HG02610 (cell line): ENCODE data around the gene INSYN2B.
"Not testable (repeated sequence)": the region's sequence is repeated elsewhere in the genome, so short reads cannot be mapped to it uniquely, and the experiment has no call there.

ENCODE experiments used
- ATAC-seq: cut with Tn5 transposase; IDR thresholded peaks from one replicate; pipeline ENCODE4 v1.9.1; 2021; ENCODE audit warnings: mild to moderate bottlenecking, moderate library complexity; ENCODE audit not compliant: unreplicated experiment

INSYN2B gene

DNA sequence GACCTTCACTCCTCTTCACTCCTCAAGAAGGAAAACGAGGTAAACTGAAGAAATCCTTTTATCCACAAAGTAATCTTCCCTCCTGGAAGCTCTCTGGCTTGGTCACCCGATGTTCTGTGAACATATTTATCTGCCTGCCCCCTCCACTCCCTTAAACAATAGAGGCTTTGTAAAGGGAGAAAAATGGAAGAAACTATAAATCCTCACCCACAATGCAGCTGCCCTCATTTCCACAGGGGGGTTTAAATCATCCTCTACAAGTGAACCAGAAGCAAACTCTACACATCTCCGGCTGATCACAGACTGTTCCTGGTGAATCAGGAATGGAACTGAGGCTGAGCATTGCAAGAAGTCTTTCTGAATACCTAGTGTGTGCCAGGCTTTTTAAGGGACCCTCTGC is 7.2 kb downstream of the INSYN2B start:
- ATAC-seq, result no peak

DNA sequence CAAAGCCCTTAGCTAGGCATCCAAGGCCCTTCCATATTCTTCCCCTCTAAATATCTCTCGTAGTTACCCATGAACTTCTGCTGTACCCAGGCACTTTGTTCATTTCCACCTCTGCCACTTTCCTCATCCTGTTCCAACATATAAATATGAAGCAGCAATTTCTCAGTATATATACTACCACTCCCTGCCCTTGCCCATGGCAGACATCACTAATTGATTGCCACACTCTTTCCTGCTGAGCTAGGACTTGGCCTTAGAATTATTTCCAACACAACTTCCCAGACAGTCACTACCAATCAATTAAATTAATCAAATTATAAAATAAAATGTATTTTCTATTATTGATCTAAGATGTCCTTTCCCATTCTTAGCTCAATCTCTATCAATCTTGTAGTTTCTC is 8.5 kb downstream of the INSYN2B start:
- ATAC-seq, result no peak

DNA sequence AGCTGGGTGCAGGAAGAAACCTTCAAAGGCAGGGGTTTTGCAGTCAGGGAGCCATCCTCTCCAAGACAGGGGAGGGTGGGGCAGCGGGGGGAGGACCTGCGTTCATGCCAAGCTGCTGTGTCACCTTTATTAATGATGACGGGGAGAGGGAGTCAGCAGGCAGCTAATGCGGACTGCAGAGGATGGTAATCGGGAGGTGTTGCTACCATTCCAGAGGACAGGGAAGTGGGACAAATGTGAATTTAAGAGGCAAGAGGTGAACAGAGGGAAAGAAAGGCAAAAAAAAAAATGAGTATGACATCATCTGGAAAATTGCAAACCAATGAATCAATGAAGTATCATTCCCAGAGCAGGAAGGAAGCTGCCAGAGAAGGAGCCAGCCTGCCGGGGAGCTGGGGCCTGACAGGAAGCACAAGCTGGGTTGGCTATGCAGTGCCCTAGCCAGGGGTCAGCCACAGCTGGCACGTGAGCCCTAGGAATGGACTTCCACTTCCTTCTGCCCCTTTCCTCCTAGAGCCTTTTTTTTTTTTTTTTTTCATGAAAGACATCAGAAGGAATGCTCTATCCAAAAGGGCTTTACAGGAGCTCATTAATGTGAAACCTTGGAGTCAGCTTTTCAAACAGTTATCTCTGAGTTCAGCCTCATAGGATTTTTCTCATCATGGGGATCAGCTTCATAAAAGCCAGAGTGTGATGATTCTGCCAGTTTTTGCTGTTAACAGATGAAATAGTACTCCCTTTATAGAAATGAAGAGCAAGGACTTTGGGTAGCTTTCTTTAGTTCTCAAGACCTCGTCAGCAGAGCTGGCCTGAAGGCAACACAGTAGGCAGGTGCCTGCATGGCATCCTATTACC is 9.2 kb downstream of the INSYN2B start:
- no peak for ATAC-seq

DNA sequence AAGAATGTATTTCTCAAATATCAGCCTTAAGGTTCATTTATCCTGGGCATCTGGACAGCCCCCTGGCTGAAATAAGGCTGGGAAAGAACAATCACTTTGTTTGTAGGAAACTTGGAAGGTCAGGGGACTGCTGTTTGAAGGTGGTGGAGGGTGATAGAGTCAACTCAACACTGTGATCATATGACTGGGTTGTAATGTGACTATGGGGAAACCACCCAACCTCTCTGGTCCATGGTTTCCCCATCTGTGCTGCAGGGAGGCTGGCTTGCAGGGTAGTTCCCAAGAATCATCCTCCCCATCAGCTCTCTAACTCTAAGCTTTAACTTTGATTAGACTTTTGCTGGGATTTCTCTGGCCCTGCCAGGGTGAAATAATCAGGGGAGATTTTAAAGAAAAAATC is 10.0 kb downstream of the INSYN2B start:
- peak; percentile 98 for ATAC-seq

DNA sequence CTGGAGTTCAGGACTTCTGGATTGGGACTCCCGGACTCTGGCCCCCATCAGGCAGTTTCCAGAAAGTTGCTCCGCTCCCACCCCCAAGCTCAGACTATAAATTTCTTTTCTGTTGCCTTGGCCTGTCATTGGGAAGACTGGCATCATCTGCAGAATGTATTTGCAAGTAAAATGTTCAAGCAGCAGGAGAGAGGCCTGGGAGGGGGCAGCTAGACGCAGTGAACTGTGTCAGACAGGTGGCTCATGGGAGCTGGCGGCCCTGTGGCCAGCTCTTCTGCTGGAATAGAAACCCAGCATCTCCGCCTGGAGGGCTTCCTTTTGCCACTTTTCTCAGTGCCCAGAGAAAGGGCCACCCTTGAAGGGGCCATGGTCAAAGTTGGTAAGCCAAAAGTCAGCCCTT is 16.0 kb downstream of the INSYN2B start:
- no peak for ATAC-seq

DNA sequence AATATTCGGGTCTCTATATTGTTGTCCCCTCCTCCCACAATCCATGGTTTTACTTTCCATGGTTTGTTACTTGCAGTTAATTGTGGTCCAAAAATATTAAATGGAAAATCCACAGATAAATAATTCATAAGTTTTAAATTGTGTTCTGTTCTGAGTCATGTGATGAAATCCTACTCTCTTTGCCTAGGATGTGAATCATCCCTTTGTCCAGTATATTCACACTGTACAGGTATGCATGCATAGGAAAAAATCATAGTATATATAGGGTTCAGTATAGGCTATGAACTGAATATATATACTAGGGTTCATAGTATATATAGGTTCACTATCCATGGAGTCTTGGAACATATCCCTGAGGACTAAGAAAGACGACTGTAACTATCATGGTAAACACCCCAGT is 19.6 kb downstream of the INSYN2B start:
- no peak for ATAC-seq

DNA sequence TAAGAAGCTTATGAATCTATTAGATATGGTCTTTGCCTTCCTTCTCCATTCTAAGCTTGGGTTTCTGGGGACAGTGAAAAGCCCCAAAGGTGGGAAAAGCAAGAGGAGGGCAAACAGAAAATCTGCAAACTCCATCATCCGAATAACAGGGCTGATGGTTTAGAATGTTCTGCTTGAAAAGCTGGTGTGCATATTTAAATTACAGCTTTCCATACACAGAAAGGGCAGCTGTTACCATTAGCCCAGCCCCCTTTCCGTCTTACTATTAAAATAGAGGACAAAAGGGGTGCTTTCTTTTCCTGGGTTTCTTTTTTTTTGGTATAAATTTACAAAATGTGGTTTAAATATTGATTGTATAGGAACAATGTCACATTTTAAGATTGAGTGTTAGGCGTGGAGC is 22.0 kb downstream of the INSYN2B start:
- no peak for ATAC-seq

DNA sequence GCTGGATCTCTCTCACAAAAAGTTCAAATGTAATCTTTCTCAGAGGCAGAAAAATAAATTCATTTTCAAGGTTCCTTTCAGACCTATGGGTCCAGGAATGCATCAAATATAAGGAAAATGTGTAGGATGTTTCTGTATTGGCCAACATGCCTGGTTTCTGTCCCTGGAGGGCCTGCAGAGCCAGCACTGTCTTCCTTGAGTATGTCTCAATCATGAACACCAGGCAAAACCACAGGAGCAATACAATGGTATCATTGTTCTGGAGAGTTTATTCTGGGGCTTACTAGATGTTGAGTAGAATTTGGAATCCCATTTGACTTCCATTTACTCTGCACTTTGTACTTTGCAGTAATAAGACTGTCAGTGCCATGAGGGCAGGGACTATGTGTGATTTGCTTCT is 23.5 kb downstream of the INSYN2B start:
- no peak for ATAC-seq

DNA sequence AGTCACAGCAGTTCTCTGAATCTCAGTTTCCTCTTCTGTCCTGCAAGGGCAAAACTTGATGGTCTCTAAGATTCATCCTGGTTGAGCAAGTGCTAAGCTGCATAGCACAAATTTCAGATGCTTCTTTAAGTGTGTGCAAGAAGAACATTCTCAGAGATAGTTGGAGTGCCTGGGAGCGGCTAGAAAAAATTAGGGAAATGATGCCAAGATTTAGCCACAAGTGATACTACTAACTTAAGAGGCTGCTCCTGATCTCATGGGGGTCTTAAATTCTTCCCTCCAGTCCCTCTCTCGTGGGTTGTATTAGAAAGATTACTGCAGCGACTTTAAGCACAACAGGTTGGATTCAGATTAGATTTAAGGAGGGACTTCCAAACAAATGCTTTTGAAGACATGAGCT is 24.2 kb downstream of the INSYN2B start:
- ATAC-seq, result no peak

DNA sequence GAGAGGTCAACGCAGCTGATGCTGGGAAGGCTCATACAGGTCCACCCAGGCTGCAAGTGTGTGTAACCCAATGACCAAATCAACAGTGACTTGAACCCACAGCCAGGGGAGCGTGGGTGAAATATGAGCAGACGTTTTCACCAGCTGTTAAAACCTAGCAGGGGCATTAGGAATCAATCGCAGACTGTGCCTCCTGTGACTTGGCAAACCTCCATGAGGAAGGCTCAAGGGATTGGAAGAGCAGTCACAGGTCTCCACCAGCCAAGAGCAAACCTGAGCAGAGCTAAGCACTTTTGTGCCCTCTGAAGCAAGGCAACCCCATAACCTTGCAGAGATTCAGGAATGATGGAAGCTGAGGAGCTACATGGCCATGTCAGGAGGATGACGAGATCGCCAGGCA is 25.5 kb downstream of the INSYN2B start:
- ATAC-seq, result no peak

DNA sequence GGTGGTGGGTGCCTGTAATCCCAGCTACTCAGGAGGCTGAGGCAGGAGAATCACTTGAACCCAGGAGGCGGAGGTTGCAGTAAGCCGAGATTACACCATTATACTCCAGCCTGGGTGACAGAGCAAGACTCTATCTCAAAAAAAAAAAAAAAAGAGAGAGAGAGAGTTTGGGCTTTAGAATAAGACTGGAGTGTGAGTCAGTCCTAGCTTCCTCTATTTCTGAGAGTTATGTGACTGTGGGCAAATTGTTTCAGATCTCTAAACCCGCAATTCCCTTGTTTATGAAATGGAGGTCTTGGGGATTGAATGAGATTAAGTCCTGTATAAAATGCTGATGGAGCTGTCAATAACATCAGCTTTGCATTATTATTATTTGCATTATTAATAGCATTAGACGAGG is 27.1 kb downstream of the INSYN2B start:
- ATAC-seq, result not testable (repeated sequence)

DNA sequence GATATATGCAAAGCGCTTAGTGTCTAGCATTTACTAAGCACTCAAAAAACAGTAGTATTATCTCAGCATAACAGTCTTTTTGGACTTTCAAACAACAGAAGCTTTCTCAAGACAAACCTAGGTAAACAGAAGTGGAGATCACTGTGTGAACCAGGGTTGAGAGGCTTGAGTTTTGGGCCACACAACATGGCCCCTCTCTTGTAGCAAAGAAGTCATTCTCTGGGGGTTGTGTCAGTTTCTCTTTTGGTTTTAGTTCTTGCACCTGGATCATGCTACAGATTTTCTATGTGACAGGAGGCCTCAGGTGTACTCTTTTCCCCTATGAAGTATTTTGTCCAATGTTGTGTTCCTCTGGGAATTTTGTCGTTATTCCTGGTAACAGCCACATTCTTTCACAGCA is 30.0 kb downstream of the INSYN2B start:
- no peak for ATAC-seq

DNA sequence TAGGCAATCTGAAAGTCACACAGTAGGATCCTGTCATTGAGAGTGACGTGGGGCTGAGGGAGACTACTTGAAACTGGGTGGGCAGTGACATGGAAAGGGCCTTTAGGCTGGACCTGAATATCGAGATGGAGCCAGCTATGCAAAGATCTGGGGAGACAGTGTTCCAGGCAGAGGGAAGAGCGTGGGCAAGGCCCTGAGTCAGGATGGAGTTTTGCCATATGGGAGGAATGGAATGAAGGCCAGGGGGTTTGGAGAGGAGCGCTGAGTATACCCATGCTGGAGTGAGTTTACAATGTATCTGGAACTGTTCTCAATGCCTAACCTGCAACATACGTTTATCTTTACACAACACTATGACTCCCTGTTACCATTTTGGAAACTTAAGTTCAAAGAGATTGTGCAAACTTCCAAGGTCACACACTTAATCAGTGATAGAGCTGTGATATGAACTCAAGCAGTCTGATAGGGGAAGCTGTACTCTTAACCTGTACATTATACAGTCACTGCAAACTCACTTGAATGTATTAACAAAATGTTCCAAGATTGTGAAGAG is 33.5 kb downstream of the INSYN2B start:
- ATAC-seq, result no peak

DNA sequence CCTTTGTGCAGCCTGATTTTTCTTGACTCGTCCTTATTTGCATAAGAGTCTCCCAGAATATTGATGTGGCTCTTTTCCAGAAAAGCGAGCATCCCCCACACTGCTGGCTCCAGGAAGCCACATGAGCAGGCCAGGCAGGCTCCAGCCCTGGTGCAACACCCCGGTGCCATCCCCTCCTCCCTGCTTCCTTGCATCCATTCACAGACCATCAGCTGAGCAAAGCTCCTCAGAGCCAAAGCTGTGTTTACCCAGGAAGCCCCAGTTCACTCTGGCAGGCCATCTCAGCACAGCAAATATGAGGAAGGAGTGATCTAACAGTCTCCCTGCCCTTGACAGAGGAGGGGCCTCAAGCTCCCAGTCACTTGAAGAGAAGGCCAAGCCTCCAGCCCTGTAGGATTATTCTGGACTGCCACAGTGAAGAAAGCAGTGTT is 34.4 kb downstream of the INSYN2B start:
- ATAC-seq, result no peak

DNA sequence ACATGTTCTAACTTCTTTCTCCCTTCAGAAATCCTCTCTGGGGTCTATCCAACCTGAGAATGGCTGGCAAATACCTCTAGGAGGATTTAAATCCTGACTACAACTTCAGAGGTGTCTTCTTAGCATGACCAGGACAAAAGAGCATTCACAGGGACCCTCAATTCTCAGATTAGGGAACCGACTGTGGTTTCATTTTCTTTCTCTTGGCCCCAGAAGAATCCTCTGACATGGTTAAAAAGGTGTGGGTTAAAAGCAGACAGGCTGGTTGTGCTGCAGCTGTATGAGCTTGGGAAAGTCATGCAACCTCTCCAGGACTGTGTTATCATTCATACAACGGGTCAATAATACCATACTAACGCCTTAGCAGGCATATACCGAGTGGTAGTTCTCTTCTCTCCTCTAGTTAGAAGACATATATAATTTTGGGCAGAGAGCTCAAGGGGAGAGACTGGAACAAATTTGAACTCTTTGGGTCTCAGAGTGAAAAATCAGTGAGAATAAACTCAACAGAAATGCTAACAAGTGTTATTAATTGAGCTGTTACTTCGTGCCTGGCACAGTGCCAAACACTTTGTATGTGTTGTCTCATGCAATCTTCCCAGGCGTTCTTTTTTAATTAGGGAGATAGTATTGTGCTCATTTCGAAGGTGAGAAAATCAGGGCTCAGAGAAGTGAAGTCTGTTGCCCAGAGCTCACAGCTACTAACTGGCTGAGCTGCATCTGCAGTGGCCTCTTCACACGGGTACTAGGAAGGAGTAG is 35.2 kb downstream of the INSYN2B start:
- ATAC-seq, result no peak

DNA sequence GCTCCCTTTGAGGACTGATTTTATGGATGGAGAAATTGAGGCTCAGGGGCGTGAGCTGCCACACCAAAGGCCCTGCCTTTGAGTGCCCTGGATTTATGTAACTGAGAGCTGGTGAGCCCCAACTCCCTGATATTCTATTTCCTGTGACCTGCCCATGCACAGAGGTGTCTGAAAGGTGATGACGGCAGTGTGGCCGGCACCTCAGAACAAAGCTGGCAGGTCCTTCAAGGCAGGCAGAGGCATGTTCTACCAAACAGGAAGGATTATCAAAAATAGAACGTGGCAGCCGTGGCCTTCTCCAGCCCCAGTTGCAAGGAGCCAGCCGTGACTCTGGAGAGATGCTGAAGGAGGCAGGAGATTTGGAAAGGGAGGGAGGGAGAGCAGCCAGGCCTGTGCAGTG is 36.2 kb downstream of the INSYN2B start:
- no peak for ATAC-seq

DNA sequence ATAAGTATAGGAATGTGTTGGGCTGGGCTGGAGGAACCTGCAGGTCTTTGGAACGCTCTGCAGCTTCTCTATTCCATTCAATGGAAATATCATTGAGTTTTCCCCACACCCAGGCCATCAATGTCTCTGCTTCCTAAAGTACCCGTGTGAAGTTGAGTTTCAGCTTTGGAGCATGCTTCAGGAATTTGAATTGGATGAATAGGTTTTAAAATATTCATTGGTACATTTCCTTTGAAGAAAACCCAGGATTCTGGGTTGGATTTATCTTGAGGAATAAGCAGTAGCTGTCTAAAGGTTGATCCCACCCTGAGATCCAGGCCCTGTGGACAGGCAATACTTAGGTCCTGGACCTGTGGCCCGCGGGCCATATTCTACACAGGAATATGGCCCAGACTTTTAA is 37.3 kb downstream of the INSYN2B start:
- ATAC-seq, result no peak

DNA sequence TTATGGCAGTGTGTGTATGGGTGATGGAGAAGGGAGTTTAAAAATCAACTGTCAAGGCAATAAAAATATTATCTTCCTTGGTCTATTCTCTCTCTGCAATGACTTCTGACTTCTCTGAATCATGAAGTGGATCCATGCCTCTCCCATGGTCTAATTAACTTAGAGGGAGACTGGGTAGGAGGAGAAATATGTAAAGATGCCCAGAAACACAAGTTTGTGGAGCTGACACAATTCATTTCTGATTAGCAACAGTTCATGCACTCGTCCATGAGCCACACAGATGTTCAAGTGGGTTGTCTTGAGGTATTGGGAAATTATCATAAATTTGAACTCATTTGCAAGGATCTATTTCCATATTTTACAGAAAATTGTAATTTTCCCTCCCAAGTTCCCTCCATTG is 38.1 kb downstream of the INSYN2B start:
- no peak for ATAC-seq

DNA sequence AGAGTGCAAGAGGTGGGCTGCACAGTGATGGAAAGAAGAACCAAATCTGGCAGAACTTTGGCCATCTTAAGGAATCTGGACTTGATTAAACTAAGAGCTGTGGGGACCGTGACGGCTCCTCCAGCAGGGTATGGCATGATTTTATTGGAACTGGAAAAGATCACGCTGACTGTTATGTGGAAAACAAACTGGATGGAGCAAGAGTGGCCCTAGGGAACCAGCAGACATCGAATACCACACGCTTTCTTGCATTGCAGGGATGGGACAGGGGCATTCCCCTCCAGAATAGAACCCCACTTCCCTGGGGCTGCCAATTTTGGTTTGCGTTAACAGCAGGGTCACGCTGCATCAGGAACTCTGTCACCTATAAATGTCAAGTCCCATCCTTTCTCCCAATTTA is 38.8 kb downstream of the INSYN2B start:
- ATAC-seq, result no peak

DNA sequence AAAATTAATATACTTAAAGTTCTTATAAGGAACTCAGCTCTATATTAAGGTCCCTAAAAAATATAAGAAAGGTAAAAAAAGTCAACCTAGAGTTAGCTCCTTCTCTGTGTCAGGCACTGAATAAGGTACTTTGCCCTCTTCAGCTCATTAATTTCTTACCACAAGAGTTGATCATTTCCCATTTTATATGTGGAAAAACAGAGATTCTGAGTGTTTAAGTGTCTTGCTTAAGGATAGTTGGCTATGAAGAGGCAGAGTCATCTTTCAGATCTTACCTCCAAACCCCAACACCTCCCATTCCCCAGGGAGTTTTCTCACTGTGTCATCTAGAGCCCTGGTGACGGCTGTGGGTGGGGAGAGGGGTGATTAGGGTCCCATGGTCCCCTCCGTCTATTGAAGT is 40.6 kb downstream of the INSYN2B start:
- ATAC-seq, result no peak

DNA sequence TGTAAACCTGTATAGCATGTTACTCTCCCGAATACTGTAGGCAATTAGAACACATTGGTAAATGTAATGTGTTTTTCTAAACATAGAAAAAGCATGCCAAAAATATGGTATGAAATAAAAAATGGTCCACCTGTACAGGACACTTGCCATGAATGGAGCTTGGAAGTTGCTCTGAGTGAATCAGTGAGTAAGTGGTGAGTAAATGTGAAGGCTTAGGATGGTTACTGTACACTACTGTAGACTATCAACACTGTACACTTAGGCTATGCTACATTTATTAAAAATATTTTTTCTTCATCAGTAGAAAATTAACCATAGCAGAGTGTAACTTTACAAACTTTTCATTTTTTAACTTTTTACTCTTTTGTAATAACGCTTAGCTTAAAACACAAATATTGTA is 41.9 kb downstream of the INSYN2B start:
- ATAC-seq, result no peak

DNA sequence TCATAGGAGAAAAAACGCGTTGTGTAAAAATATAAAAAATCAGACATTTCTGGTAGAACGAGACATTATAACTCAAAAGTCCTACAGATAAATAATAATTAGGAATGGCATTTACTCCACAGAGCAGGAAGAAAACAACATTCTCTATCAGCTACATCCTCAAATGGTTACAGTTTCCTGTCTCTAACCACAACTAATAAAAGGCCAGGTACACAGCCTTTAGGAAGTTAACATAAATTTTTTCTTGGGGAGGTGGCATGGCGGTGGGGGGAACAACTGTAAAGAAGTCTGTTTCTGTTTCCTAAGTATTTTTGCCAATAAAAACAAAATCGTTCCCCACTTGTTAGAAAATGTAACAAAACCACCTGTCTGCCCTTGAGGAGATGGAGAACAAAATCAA is 44.5 kb downstream of the INSYN2B start:
- ATAC-seq, result no peak
